Mononuclear cell (primary cell): ENCODE results near the gene PLPPR2. TPM values are rescaled to one million over a fixed set of nuclear protein-coding genes. Genes with fewer than 3 reads are reported as not detected.
"Not testable (repeated sequence)": the region's sequence is repeated elsewhere in the genome, so short reads cannot be mapped to it uniquely, and the experiment has no call there.

Source experiments
- H3K27me3 ChIP-seq: 2 replicates; pipeline ENCODE4 v1.6.0; 2011; ENCODE audit warnings: low read length, control low read depth; ENCODE audit not compliant: insufficient read depth
- H3K4me1 ChIP-seq: 2 replicates; pipeline ENCODE4 v1.5.1; 2011; ENCODE audit warnings: mild to moderate bottlenecking, low read length, control low read depth; ENCODE audit not compliant: insufficient read depth
- H3K4me3 ChIP-seq: 2 replicates; pipeline ENCODE4 v1.5.1; 2011; ENCODE audit warnings: mild to moderate bottlenecking, low read length, moderate library complexity
- H3K9me3 ChIP-seq: 2 replicates; pipeline ENCODE4 v1.5.1; 2011; ENCODE audit warnings: low read depth, mild to moderate bottlenecking, control low read depth, low read length
- total RNA-seq: library from RNA; depleted of rRNA; stranded (reverse); fragments of >200 nt; gene quantifications from one replicate; pipeline ENCODE4 v1.2.3, GENCODE V29; 2012

PLPPR2 gene
- total RNA-seq, 1 donor, result 7.3 TPM

DNA sequence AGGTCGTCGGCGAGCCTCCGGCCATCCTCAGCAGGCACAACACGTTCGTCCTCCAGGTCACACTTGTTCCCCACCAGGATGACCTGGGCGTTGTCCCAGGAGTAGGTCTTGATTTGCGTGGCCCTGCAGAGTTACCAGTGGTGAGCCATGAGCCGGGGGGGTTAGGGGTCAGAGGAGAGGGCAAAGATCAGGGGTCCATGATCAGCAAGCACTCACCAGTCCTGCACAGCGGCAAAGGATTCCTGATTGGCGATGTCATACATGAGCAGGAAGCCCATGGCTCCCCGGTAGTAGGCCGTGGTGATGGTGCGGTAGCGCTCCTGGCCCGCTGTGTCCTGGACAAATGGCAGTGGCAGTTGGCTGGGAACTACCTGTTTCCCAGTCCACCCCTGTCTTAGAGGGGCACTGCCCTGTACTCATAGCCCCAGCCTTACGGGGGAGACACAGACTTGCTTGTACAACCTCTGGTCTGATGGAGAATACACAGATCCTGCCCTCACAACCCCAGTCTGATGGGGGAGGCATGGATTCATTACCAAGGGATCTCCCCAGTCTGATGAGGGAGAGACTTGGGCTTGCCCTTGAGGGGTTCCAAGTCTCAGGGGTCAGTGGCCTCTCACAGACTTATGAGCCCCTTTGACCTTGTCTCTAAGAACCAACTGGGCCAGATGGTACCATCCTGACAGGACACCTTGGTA is 19.6 kb upstream of the PLPPR2 start:
- H3K9me3 ChIP-seq, result no peaks in the 10 kb centered on the region
- H3K4me3 ChIP-seq, result no peak overlapping the region
- H3K27me3 ChIP-seq, result no peaks in the 10 kb centered on the region
- peaks cover 39% of the 10 kb centered on the region for H3K4me1 ChIP-seq

DNA sequence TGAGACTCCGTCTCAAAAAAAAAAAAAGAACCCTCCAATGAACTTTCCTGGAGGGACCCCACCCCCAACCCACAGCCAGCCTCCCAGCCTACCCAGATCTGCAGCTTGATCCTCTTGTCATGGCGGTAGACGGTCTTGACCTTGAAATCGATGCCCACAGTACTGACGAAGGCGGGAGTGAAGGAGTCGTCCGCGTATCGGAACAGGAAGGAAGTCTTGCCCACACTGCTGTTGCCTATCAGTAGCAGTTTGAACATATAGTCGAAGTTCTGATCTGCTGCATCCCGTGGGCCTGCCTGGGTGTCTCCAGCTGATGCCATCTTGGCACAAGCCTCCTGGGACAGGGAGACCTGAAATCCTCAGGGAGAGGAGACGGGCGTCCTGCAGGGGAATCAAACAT is 18.2 kb upstream of the PLPPR2 start:
- Histone ChIP-seq H3K27me3 (no peaks in the 10 kb centered on the region), H3K4me3 (peak overlapping the region; percentile 58), H3K4me1 (peaks cover 39% of the 10 kb centered on the region)

DNA sequence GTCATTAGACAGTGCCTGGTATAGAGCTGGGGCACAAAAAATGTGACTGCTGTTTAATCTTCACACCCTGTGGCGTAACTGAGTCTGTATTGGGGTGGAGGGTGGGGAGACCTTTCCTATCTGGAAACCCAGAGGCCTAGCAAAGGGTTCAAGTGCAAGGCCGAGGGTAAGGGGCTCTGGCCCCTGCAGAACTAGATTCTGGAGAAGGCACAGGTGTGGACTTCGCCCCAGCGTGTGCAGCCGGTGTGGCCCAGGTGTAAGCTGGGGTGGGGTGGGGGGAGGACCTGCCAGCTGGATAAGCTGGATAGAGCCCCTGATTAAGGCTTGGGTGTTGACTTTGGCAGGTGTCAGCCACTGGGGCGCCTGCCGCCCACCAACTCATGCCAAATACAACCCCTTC is 17.1 kb upstream of the PLPPR2 start:
- H3K9me3 ChIP-seq, result no peaks in the 10 kb centered on the region
- peak overlapping the region; percentile 58 for H3K4me3 ChIP-seq
- peaks cover 39% of the 10 kb centered on the region for H3K4me1 ChIP-seq
- no peaks in the 10 kb centered on the region for H3K27me3 ChIP-seq

More for the DNA sequence above, 18.2 kb upstream of the PLPPR2 start:
- H3K9me3 ChIP-seq, result no peaks in the 10 kb centered on the region

DNA sequence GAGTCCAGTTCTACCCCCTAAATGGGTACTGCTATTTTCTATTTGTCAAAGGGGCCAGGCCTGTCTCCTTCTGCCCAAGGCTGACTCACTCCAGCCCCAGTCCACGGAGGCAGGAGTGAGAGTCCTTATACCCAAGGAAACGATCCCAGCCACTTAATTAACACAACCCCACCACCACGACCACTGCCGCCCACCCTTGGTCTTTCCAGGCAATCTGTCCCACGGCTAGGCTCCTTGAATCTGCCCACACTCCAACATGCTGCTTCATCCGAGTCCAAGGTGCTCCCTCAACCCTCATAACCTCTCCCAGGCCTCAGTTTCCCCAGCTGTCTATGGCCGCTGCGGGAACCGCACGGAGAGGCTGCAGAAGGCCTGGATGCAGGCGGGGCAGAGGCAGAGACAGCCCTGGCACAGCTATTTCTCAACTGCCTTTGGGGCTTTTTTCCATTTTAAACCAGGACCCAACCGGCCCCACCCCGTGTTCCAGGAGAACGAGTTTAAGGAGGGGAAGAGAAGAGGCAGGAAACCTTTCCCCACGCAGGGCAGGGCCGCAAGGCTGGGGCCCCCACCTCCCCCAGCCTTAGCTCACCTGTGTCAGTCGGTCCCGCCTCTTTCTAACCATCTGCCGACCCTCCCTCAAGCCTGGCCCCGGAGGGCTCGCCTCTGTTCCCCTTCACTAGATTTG is 16.5 kb upstream of the PLPPR2 start:
- Histone ChIP-seq H3K4me1 (peaks cover 42% of the 10 kb centered on the region), H3K4me3 (peak overlapping the region; percentile 58), H3K27me3 (no peaks in the 10 kb centered on the region), H3K9me3 (no peaks in the 10 kb centered on the region)

DNA sequence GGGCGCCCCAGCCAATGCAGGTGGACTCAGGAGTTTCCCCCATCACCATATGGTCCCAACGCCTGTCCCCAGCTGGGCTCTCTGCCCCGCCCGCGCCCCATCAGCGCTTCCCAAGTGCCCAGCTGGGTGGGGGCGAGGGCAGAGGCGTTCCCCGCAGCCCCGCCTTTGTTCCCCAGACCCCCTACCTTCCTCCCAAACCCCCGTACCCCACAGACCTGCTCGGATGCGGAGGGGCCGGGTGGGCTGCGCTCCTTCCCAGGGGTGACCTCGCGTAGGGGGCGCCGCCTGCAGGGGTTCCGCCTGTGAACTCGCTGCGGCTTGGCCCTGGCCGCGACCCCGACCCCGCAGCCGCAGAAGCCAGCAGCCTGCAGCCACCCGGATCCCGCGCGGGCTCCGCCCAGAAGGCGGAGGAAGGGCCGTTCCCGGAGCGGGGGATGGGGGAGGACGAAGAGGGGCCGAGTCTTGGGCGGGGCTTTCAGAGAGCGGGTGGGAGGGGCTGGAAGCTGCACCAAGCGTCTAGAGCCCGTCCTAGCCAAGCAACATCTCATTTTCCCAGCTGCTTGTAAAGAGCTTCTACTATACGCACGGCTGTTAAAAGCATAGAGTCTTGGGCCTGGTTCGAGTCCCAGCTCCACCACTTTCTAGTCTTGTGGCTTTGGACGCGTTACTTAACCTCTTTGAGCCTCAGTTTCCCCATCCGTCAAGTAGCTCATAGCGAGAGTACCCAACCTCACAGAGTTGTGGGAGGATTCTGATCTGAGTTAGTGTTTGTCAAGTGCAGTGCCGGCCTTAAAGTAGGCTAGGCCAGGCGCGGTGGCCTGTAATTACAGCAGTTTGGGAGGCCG is 15.8 kb upstream of the PLPPR2 start, which contains the start of gene RAB3D:
RAB3D (minus strand) TSS at position 404 of the 845 bp plus-strand sequence. CDS start 2,258 bp downstream, outside the sequence.
- Histone ChIP-seq H3K4me1 (peaks cover 49% of the 10 kb centered on the region), H3K4me3 (peak within 1 kb of the TSS; percentile 58), H3K9me3 (no peaks in the 10 kb centered on the region), H3K27me3 (no peaks in the 10 kb centered on the region)

DNA sequence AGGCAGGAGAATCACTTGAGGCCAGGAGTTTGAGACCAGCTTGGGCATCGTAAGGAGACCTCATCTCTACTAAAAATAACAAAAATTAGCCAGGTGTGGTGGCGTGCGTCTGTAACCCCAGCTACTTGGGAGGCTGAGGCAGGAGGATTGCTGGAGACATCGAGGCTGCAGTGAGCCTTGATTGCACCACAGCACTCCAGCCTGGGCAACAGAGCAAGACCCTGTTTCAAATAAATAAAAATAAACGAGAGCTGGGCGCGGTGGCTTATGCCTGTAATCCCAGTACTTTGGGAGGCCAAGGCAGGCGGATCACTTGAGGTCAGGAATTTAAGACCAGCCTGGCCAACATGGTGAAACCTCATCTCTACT is 15.1 kb upstream of the PLPPR2 start:
- not testable (repeated sequence) for H3K4me3 ChIP-seq, H3K27me3 ChIP-seq, H3K9me3 ChIP-seq
- H3K4me1 ChIP-seq, result peaks cover 55% of the 10 kb centered on the region

DNA sequence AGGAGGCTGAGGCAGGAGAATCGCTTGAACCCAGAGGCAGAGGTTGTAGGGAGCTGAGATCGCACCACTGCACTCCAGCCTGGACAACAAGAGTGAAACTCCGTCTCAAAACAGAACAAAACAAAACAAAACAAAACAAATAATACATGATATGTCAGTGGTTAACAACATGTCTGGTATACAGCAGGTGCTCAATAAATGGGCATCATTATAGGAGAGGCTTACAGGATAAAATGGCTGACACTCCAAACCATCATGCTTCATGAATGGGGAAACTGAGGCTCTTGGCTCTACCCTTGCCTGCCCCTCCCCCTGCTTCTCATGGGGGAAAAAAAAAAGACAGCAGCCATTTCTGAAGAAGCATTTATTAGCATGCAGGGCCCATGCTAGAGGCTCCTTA is 12.8 kb upstream of the PLPPR2 start:
- H3K27me3 ChIP-seq, result no peaks in the 10 kb centered on the region
- H3K4me3 ChIP-seq, result no peak overlapping the region
- H3K4me1 ChIP-seq, result peaks cover 59% of the 10 kb centered on the region
- H3K9me3 ChIP-seq, result no peaks in the 10 kb centered on the region

DNA sequence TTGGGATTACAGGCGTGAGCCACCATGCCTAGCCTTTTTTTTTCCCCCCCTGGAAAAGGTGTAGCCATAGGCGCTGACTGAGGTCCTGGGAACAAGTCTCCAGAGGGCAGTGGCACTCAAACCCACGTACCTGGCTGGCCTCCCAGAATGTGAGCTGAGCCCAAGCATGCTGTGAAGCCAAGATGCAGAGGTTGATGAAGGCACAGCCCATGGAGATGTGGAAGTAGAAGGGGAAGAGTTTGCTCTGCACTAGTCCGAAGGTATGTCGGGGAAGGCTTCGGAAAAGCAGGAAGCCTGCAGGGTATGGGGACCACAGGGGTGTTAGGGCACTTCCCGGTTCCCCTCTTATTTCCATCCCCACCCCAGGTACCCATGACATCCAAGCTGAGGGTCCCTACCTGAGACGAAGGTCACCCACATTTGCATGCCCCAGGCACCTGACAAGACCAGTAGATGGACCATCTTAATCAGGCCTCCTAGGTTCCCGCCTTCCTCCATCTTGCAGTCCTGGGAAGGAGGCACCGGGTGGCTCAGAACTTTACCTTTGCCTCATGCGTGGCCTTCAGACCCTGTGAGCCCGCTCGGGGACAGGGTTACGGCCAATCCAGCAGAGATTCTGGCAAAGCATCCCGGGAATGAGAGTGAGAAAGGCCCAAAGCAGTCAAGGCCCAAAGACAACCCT is 10.0 kb upstream of the PLPPR2 start:
- H3K4me1 ChIP-seq, result peaks cover 36% of the 10 kb centered on the region
- H3K27me3 ChIP-seq, result no peaks in the 10 kb centered on the region
- no peaks in the 10 kb centered on the region for H3K9me3 ChIP-seq
- H3K4me3 ChIP-seq, result peak overlapping the region; percentile 71

DNA sequence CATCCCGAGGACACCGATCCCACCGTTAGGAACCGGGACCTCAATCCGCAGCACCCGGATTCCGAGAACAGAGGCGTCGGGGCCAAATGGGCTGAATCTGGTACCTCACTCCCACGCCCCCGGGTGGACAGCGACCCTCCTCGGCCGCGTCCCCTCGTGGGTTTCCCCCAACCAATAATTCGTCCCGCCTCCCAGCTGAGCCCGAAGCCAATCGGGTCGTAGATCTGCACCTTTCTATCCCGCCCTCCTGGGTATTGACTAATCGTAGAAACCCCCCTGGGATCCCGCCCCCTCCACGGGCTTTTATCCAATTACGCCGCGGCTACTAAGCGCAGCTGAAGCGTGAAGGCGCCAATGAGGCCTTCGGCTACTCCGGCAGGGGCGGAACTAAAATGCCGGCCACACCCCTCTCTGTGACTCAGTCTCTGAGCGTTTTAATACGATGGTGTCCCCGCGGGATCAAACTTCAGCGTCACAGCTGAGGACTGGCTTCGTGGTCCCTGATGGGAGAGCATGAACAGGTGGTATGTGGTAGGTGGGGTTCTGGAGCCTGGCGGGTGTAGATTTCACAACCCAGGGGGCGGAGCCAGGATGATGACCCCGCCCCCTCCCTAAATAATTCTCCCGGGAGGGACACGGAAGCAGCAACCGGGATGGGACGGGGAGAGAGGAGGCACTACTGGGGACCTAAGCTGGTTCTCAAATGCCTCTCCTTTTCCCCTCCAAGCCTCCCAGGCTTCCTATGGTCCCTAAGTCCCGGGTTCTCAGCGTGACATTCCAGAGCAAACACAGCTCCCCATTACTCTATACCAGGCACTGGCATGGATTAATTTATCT is 8.9 kb upstream of the PLPPR2 start, which contains the start of the genes CCDC159 and TMEM205:
CCDC159 (plus strand) TSS at position 416 of the 837 bp plus-strand sequence; CDS start at position 504, 88 bp downstream.
TMEM205 (minus strand) TSS at position 165 of the 837 bp plus-strand sequence. CDS start 649 bp downstream, outside the sequence.
- Histone ChIP-seq H3K4me1 (peaks cover 34% of the 10 kb centered on the region), H3K27me3 (no peaks in the 10 kb centered on the region), H3K4me3 (peak within 1 kb of the TSS; percentile 71), H3K9me3 (no peaks in the 10 kb centered on the region)

DNA sequence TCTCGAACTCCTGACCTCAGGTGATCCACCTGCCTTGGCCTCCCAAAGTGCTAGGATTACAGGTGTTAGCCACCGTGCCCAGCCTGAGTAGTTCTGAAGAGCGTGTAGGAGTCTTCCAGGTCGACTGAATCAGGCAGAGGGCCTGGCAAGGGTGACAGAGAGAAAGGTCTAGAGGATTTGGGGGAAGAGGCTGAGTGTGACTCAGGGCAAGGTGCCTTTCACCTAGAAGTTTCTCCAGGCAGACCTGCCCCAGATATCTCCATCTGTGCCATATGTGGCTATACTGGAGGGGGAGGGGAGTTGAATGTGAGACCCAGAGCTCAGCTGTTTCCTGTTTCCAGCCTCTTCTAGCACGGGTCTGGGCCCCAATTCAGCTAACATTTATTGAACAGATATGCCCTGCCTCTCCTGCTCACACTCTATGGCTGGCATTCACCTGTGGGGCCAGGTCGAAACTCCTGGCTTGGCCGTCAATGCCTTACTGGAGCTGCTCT is 7.6 kb upstream of the PLPPR2 start:
- Histone ChIP-seq H3K4me1 (peaks cover 34% of the 10 kb centered on the region), H3K9me3 (no peaks in the 10 kb centered on the region), H3K4me3 (no peak overlapping the region), H3K27me3 (no peaks in the 10 kb centered on the region)

DNA sequence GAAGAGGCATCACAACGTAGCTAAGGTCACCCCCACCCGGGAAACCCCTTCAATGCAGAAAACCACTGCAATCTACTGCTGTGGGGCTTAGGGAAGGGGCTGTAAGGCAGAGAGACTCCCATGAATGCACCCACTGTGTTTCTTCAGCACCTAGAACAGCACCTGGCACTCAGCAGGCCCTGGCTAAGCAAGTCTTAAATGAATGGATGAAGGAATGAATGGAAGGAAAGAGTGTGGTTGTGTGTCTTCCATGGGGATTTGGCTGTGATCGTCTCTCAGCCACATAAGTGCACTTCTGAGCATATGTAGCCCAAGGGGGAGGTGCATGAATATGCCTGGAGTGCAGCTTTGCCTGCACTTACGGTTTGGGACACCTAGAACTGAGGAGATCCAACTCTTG is 6.1 kb upstream of the PLPPR2 start:
- Histone ChIP-seq H3K4me3 (no peak overlapping the region), H3K27me3 (no peaks in the 10 kb centered on the region), H3K9me3 (no peaks in the 10 kb centered on the region), H3K4me1 (peaks cover 27% of the 10 kb centered on the region)

DNA sequence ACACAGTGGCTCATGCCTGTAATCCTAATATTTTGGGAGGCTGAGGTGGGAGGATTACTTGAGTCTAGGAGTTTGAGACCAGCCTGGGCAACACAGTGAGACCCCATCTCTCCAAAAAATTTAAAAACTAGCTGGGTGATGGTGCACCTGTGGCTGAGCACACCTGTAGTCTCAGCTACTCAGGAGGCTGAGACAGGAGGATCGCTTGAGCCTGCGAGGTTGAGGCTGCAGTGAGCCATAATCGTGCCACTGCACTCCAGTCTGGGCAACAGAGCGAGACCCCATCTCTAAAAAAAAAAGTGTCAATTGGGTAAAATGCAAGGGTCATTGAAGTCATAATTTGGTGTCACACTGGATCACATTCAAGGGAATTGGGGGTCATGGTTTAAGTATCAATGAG is 1.1 kb upstream of the PLPPR2 start:
- H3K4me1 ChIP-seq, result peaks cover 15% of the 10 kb centered on the region
- H3K27me3 ChIP-seq, H3K9me3 ChIP-seq, H3K4me3 ChIP-seq: not testable (repeated sequence)

DNA sequence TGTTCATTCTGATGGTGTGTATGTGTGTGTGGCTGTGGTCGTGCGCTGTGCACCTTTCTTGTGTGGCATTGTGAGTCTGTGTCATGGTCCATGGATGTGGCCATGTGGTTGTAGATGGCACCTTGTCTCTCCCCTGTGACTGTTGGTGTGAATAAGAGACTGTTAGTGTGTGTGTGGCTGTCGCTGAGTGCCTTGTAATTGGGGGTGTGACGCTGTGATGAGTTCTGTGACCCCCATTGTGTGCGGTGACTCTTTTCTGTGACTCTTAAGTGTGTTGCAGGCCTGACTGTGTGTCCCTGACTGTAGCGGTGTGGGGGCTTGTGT is 804 bp downstream of the PLPPR2 start:
- Histone ChIP-seq H3K27me3 (no peaks in the 10 kb centered on the region), H3K9me3 (no peaks in the 10 kb centered on the region), H3K4me1 (peaks cover 15% of the 10 kb centered on the region), H3K4me3 (peak overlapping the region; percentile 33)
